Tongue (tissue), 2 donors: Measurements from ENCODE around the gene ARHGEF40. TPM values are rescaled to one million over a fixed set of nuclear protein-coding genes. Genes with fewer than 3 reads are reported as not detected.

ENCODE experiments used
- DNase-seq: peaks from one replicate; pipeline ENCODE4 v3.0.0-alpha.2; 2015
- total RNA-seq: library from RNA; depleted of rRNA; stranded (reverse); fragments of >200 nt; gene quantifications from one replicate; pipeline ENCODE4 v1.2.3, GENCODE V29; 2014

ARHGEF40 gene
- total RNA-seq, 1 donor from 2014 or later = 79.2 TPM

DNA sequence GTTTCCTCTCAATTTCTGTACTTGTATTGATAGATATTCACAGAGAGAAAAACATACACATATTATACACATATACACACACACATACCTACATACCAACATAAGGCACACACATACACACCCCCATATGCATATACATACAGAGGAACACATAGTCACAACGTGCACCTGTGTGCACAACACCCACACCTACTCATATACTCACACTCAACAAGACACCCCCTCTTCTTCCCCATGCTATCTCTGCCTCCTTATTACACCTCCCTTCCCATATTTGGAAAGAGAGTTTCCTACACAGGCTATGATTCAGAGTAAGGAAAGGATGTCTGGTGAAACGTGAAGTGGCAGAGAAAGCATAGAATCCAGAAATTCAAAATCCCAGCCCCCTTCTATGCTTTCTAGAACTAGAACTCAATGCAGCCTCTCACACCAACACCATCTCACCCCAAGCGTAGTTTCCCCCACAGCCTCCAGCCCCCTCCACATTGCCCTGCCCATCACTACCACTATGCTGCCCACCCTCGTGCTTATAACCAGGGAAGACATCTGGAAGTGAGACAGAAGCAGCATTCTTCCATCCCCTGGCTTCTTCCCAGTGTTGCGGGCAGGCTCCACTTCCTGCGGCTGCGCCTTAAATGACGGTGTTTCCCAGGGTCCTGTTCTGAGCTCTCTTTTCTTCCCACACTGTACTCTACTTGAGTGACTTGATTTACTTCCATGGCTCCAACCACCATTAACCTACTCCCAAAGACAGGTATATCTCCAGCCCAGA is 10.1 kb upstream of the ARHGEF40 start:
- DNase-seq = no peak

DNA sequence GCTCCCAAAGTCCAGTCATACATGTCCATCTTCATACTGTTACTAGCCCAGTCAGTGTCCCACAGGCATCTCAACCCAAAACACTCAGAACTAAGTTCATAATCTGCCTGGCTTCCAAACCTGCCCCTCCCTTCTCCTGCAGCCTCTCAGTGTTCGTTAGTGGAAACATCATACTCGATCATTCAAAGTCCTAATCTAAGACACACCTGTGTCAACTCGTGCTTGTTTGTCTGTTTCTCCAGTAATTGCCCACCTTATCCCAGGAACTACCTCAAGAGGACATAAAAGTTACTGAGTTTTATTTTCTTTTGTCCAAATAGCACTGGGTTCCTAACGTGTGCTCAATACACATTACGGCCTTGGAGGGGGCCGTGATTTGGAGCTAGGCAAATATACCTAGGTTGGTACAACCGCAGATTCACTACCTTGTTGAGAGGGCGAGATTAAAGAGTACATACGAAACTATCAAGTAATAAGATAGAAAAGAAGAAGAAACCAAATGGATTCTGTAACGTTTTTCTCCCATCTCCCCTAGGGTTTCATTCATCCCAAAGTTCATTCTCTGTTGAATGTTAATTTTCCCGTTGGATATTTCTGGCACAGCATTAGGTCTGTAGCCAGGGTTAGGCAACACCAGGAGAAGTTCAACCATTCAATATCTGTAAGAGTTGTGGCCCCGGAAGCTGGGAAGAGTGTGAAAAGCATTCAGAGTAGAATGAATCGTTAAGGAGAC is 9.3 kb upstream of the ARHGEF40 start:
- no peak for DNase-seq

DNA sequence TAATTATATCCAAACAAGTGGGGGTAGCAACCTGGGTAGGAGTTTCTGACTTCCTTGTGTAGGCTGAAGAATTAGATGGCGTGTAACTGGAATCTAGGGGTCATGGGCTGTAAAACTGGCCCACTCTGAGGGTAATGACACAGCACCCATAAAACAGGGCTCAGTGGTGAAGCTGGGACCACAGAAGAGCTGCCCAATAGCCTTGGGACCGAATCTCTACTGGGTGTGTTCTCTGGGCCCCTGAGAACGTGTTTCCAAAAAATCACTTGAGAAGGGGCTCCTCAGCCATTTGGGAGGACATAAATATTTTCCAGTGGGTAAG is 8.8 kb upstream of the ARHGEF40 start:
- no peak for DNase-seq

DNA sequence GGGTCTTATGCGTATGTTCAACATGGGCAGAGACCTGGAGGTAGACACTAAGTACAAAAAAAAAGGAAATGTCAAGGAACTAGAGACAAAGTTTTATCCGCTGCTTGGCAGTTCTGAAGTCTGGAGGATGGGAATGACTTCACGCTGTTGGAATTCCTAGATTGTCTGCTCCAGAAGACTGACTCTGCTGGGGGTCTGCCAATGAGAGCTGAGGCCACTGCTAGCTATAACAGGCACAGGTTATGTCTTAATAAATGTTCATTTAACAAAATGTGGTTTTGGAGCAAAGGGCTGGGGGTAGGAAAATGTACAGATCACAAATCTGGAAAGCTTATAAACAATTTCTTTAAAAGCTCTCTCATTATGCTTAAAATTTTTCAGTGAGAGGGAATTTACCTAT is 6.6 kb upstream of the ARHGEF40 start:
- DNase-seq = peak; percentile 41

DNA sequence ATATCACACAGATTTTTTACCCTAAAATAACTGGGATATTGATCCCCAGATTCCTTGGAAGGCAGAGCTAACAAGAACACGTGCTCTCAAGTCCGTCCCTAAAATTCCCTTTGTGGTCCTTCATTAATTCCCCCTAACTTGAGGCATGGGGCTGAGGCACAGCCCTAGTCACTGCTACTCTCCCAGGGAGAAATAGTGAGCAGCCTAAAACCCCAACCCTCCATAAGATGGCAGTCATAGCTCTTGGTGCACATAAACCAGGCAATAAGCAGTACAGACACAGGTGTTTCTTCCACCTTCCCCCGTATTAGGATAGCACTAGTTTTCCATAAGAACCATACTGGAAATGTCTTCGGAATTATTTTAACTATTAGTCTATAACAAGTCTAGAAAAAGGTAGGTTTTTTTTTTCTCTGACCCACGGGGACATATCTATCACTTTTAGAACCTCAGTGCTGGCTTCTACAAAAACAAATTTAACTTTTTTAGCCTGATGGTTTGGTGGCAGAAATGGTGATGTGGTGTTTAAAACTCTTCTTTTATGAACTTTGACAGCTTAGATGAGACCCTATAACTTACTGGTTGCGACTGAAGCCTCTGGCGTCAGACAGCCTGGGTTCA is 3.1 kb upstream of the ARHGEF40 start:
- no peak for DNase-seq

DNA sequence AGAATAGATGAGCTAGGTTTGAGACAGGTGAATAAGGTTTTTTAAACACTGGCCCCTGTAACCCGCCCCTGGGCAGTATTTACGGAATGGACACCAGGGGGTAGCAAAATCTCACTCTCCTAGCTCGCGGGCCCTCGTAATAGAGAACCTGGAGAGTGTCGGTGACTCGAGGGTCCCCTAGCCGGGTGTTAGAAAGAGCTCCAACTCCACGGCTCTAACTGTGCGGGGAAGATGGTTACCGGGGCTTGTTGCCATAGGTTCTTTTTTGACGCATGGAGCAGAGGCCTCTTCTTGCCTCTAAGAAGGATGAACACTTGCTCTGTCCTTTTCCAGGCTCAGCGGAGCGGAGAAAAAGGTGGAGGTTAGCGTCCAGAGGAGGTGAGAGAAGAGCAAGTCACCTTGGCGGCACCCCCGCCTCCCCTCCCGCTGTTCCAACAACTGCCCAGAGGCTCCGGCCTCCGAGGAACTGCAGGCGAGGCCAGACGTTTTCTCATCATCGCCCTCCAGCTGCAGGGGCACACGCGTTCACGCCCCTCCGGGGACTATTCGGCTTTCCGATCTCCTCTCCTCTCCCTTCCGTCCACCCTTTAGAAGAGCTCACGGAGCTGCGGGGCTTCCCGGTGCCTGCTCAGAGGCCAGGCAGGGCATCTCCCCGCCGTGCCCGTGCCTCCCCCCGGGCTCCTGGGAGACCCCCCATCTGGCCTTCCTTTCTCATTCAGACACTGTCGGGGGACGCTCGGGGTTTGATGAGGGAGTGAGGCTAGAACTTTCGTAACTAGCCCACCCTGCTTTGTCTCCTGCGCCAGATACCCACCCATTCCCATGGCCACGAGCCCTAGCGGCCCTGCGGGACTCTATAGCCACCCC is 1.4 kb upstream of the ARHGEF40 start:
- peak; percentile 87 for DNase-seq

DNA sequence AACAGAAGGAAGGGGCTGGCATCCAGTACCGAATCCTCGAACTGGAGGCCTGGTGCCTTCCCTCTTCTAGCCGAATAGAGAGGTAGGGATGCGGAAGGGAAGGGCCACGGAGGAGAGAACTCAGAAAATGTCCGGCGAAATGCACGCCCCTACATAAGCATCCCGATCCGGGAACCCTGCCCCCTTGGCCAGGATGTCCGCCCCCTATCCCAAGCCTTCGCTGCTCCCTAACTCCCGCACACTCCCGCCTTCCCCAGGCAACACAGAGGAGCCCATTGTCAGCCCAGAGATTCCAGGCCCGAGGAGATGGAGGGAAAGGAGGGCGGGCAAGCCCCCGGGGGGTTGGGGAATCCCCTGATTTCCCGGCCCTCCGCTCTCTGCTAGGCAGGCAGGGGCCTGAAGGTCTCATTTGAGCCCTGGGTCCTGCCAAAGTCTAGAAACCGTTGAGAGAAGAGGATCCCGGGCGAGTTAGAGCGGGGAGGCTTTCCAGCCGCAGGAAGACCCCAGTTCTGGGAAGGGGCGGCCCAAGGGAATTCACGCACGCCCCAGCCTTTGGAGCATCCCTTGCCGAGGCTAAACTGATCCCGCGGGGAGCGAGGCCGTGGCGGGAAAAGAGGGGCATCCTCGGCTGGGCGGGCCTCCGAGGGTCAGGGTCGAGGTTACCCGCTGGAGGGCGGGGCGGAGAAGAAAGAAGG is 569 bp upstream of the ARHGEF40 start:
- peak; percentile 86 for DNase-seq

DNA sequence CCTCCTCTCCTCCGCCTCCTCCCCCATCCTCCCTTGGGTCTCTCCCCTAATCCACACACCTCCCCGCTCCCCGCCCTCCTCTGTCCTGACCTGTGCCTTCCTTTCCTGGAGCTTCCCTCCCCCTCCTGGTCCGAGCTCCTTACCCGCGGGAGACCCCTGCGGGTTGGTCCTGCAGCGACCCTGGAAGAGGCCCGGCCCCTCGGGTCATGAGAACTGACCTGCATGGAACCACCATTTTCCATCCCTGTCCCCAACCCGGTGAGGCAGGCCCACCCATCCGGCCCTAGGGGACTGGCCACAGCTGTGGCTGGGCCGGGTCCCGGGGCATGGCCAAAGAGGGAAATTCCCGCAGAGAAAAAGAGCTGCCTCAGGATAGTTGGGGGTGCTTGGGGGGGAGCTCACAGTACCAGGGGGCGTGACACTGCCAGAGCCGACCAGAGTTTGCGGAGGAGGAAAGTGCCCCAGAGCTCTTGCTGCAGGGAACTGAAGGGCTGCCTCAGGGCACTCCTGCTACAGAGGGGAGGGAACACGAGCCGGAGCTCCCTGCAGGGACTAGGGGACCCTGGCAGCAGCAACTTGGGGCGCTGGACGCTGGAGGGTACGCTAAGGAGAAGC is 613 bp downstream of the ARHGEF40 start:
- peak; percentile 63 for DNase-seq

DNA sequence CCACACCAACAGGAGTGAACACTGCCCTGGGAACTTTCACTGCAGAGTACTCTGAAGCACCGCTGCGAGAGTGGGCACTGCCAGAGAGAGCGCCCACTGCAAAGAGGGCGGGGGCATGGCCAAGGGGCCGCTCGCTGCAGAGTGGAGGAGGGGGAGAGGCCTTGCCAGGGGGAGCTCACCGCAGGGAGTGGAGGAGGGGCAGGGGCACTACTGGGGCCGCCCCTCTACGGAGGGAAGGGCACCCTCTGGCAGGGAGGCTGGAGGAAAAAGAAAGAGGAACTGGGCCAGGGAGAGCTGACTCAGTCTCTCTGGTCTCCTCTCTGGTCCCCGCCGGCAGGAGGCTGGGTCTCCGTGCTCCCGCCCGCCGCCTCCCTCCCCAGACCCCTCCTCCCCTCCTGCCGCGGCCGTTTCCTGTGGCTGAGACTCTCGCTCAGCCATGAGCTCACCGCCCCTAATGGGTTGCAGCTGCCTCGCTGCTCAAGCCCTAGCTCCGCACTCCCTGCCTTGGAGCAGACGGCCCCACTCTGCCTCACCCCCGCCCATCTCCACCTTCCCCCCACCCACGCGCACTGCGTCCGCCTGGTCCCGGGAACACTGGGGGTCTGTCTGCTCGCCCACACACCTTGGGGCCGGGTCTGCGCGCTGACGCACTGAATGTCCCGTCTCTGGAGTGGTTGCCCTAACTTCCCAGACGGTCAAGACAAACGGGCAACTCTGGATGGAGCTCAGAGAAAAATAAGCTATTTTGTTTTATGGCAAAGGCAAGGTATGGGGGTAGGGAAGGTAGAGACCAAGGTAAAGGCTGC is 1.3 kb downstream of the ARHGEF40 start:
- peak; percentile 98 for DNase-seq

DNA sequence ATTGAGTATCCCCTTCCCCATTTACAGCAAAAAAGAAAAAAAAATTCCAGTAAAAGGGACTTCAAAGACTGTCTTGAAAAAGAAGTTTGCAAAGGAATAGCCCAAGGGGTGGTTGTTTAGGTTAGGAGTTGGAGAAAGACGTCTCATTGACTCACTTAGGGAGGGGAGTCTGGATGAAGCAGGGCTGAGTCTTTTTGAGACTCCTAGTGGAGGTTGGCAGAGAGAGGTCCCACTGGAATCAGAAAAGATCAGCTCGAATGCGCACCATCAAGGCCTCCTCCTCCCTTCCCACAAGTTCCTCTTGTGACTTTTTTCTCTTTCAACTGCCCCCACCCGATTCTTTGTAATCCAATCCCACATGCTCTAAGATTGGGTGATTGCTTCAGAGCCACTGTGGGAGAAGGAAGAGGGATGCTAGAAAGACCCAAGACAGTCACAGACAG is 1.9 kb downstream of the ARHGEF40 start:
- peak; percentile 70 for DNase-seq

DNA sequence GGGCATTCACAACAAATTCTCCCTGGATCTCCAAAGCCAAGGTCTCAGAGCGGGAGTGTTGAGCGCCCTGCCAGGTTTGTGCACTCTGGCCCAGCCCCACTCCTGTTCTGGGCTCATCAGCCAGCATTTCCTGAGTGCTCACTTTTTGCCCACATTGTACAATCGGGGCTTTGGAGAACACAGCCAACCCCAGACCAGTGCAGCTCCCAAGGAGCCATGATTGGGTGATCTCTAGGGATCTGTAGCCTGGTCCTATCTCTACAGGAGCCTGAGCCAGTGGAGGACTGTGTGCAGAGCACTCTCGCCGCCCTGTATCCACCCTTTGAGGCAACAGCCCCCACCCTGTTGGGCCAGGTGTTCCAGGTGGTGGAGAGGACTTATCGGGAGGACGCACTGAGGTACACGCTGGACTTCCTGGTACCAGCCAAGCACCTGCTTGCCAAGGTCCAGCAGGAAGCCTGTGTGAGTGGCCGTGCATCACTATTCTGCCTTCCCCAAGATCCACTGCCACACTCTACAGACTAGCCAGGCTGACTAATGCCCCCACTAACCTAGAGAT is 2.8 kb downstream of the ARHGEF40 start:
- DNase-seq = no peak

DNA sequence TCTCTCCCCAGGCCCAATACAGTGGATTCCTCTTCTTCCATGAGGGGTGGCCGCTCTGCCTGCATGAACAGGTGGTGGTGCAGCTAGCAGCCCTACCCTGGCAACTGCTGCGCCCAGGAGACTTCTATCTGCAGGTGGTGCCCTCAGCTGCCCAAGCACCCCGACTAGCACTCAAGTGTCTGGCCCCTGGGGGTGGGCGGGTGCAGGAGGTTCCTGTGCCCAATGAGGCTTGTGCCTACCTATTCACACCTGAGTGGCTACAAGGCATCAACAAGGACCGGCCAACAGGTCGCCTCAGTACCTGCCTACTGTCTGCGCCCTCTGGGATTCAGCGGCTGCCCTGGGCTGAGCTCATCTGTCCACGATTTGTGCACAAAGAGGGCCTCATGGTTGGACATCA is 3.8 kb downstream of the ARHGEF40 start:
- no peak for DNase-seq

DNA sequence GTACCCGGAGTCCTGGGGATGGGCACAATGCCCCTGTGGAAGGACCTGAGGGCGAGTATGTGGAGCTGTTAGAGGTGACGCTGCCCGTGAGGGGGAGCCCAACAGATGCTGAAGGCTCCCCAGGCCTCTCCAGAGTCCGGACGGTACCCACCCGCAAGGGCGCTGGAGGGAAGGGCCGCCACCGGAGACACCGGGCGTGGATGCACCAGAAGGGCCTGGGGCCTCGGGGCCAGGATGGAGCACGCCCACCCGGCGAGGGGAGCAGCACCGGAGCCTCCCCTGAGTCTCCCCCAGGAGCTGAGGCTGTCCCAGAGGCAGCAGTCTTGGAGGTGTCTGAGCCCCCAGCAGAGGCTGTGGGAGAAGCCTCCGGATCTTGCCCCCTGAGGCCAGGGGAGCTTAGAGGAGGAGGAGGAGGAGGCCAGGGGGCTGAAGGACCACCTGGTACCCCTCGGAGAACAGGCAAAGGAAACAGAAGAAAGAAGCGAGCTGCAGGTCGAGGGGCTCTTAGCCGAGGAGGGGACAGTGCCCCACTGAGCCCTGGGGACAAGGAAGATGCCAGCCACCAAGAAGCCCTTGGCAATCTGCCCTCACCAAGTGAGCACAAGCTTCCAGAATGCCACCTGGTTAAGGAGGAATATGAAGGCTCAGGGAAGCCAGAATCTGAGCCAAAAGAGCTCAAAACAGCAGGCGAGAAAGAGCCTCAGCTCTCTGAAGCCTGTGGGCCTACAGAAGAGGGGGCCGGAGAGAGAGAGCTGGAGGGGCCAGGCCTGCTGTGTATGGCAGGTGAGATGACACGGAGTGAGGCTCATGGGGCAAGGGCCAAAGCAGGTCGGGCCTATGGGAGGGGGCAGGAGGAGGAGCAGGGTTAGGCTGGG is 4.5 kb downstream of the ARHGEF40 start:
- DNase-seq = no peak

DNA sequence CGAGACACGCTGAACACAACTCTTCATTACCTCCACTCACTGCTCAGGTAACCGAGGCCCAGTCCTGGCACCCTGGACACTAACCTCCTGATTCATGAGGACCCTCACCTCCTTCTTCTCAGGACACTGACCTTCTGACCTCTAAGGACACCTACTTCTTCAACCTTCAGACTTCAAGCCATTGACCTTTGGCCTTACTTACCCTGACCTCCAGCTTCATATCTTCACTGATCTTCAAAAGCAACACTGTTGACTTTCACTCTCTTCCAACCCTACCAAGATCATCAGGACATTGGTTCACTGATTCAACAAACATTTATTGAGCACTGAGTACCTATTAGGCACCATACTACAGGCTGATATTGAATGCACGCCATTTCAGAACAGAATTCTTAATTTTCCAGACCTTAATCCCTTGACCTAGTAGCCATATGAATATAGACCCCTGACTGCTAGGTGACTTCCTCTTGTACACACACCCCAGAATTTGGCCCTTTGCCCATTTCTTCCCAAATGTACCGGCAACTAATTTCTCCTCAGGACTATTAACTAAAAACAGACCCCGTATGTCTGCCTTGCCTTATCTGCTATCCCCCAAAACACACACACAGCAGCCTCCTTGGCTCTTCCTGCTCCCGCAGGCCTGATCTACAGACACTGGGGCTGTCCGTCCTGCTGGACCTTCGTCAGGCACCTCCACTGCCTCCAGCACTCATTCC is 5.8 kb downstream of the ARHGEF40 start:
- DNase-seq = no peak

DNA sequence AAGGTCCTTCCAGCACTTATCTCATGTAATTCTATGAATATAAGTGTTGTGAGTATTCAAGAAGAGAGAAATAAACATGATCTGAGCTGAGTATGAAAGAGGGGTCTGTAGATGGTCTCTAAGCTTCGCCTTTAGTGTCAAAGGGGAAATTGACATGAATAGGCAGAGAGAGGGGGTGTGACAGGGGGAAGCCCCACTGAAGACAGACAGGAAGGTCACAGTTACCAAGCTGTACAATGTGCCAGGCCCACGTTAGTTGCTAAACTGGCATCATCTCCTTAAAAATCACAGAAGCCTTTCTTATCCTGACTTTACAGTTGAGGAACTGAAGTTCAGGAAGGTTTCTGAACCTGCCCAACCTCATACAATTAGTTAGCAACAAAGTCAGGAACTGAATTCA is 7.6 kb downstream of the ARHGEF40 start:
- DNase-seq = no peak

DNA sequence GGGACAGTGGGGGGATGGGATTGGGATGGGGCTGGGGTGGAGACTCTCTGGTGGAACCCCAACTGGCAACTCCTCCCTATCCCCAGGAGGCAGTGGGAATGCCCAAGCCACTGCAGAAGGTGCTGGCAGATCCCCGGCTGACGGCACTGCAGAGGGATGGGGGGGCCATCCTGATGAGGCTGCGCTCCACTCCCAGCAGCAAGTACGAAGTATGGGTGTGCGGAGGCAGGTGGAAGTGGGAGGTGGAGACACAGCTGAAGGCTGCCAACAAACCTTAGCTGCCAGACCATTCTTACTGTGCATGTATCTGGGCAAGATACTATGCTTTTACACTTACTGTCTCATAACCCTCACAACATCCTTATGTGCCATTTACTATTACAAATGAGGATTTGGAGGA is 8.2 kb downstream of the ARHGEF40 start:
- no peak for DNase-seq

DNA sequence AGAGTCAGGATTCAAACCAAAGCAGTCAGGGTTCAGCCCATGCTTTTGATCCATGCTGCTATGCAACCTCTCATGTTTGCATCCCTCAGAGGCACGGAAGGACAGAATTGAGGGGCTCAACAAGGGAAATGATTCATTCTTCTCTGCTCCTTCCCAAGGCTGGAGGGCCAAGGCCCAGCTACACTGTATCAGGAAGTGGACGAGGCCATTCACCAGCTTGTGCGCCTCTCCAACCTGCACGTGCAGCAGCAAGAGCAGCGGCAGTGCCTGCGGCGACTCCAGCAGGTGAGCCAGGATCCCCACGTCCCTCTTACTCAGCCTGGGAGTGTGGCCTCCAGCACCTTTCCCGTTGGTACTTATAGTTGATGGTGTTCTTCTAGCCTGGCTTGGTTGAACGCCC is 8.6 kb downstream of the ARHGEF40 start:
- no peak for DNase-seq

DNA sequence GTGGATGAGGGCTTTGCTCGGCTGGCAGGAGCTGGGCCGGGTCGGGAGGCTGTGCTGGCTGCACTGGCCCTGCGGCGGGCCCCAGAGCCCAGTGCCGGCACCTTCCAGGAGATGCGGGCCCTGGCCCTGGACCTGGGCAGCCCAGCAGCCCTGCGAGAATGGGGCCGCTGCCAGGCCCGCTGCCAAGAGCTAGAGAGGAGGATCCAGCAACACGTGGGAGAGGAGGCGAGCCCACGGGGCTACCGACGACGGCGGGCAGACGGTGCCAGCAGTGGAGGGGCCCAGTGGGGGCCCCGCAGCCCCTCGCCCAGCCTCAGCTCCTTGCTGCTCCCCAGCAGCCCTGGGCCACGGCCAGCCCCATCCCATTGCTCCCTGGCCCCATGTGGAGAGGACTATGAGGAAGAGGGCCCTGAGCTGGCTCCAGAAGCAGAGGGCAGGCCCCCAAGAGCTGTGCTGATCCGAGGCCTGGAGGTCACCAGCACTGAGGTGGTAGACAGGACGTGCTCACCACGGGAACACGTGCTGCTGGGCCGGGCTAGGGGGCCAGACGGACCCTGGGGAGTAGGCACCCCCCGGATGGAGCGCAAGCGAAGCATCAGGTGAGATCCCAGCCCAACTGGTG is 11.5 kb downstream of the ARHGEF40 start:
- DNase-seq = no peak
